Calu3 (cell line): Measurements from ENCODE around the gene CFAP61. TPM values are rescaled to one million over a fixed set of nuclear protein-coding genes. Genes with fewer than 3 reads are reported as not detected.

Experiments used
- BruUV-seq: library from RNA; stranded (reverse); fragments of 400-500 nt; replicated peaks from 2 replicates; lab custom pipeline; 2021; lab: Mats Ljungman, UMichigan
- CTCF ChIA-PET: fragments of 300-600 bp; sonication (Branson Sonifier 250); formaldehyde crosslinking; loops from one replicate; lab custom pipeline; 2022; ENCODE audit warnings: antibody characterized with exemption; lab: Charles Lee
- DNase-seq: peaks from one replicate; pipeline ENCODE4 v3.0.0; 2022
- H3K27ac Mint-ChIP-seq: one replicate; pipeline ENCODE4 v1.8.0; 2022; ENCODE audit warnings: mixed read lengths; ENCODE audit not compliant: unreplicated experiment
- H3K27me3 Mint-ChIP-seq: one replicate; pipeline ENCODE4 v1.8.0; 2022; ENCODE audit warnings: mixed read lengths; ENCODE audit not compliant: unreplicated experiment
- H3K36me3 Mint-ChIP-seq: one replicate; pipeline ENCODE4 v1.8.0; 2022; ENCODE audit warnings: mild to moderate bottlenecking, moderate library complexity, mixed read lengths; ENCODE audit not compliant: insufficient read depth, unreplicated experiment
- H3K4me1 Mint-ChIP-seq: one replicate; pipeline ENCODE4 v1.8.0; 2022; ENCODE audit warnings: mild to moderate bottlenecking, low read depth, mixed read lengths; ENCODE audit not compliant: unreplicated experiment
- H3K4me3 Mint-ChIP-seq: one replicate; pipeline ENCODE4 v1.8.0; 2022; ENCODE audit warnings: mild to moderate bottlenecking, low read depth, moderate library complexity, mixed read lengths; ENCODE audit not compliant: unreplicated experiment
- H3K9me3 Mint-ChIP-seq: one replicate; pipeline ENCODE4 v1.8.0; 2022; ENCODE audit warnings: low read depth, mixed read lengths; ENCODE audit not compliant: unreplicated experiment
- intact Hi-C: fragments of 100-400 bp; cut with micrococcal nuclease; formaldehyde crosslinking; loops from one replicate; pipeline ENCODE4 v1.10.0; 2022; ENCODE audit not compliant: unreplicated experiment
- total RNA-seq: library from RNA; stranded (reverse); gene quantifications from 2 replicates; pipeline ENCODE4 v1.2.3, GENCODE V29; 2022
- TF ChIP-seq, protein P1 (sequence below): fragments of 200-600 bp; IDR thresholded peaks from one replicate; pipeline ENCODE4 v1.8.0; 2022; ENCODE audit warnings: antibody characterized with exemption; ENCODE audit not compliant: unreplicated experiment

The CFAP61 gene
- total RNA-seq, 1 experiment from 2014 or later, result not detected

DNA sequence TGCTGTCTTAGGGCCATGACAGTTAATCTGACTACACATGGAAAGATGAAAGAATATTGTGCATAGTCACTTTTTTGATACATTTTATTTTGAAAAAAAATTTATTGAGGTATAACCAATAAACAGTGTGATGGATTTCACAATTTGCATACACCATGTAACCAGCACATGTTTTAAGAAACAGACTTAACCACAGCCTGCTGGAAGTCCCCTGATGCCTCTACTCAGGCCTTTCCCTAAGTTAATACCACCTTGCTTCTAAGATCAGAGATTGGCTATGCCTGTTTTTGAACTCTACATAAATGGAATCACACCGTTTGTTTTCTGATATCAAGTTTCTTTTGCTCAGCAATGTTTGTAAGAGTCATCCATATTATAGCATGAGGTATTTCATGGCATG is 136.3 kb downstream of the CFAP61 start:
- Mint-ChIP-seq H3K9me3 (no peaks in the 10 kb centered on the region), H3K27me3 (peaks cover 4% of the 10 kb centered on the region), H3K4me1 (no peaks in the 10 kb centered on the region), H3K4me3 (no peak overlapping the region), H3K36me3 (no peaks in the 10 kb centered on the region), H3K27ac (no peak overlapping the region)
- TF ChIP-seq, protein P1, sequence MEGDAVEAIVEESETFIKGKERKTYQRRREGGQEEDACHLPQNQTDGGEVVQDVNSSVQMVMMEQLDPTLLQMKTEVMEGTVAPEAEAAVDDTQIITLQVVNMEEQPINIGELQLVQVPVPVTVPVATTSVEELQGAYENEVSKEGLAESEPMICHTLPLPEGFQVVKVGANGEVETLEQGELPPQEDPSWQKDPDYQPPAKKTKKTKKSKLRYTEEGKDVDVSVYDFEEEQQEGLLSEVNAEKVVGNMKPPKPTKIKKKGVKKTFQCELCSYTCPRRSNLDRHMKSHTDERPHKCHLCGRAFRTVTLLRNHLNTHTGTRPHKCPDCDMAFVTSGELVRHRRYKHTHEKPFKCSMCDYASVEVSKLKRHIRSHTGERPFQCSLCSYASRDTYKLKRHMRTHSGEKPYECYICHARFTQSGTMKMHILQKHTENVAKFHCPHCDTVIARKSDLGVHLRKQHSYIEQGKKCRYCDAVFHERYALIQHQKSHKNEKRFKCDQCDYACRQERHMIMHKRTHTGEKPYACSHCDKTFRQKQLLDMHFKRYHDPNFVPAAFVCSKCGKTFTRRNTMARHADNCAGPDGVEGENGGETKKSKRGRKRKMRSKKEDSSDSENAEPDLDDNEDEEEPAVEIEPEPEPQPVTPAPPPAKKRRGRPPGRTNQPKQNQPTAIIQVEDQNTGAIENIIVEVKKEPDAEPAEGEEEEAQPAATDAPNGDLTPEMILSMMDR, result no peak
- intact Hi-C loops, result no loop called here
- CTCF ChIA-PET, result no interaction called here
- no peak for DNase-seq
- no TSS peak for BruUV-seq

DNA sequence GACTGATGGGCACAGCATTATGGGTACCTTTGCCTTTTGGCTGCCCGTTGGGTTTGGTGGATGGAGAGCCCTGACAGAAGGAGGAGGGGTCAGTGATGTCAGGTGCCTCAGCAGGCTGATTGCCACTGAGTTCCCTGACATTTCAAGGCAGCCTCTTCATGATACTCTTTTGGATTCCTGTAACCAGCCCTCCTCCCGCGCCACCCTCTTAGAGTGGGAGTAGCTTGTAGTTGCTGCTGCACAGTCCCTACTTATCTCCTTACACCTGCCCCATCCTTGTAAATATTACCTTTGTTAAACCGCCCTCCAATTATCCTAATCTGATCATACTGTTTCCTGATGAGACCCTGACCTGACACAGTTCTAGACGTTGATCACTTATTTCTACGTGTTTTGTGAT is 140.0 kb downstream of the CFAP61 start:
- H3K27ac Mint-ChIP-seq, result no peak overlapping the region

DNA sequence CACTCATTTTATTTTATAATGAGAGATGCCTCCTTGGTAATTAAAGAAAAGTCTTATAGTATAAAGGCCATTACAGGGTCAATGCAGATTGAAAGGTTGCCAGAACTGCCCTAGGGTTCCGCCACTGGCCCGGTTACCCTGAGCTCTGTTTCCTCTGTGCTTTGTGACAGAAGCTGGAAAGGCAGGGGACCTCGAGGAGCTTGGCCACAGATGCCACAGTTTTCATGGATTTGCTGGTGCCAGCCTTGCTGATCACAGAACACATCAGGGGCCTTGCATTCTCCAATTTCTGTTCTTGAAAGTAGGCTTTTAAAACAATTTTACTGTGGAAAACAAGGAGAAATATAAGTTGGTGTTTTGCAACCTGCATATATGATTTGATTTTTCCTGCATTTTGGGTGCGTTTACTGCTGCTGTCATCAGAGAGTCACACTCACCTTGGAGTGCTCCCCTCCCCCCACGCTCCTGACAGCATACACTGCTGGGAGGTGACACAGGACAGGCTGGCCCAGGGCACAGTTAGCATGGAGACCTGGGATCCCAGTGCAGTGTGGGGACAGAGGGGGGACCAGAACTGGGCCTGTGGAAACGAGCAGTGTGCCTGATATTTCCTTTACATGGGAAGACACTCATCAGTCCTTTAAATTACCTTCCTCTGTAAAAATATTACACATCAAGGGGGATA is 142.8 kb downstream of the CFAP61 start:
- BruUV-seq, result no TSS peak
- intact Hi-C loops, result no loop called here
- peaks cover 14% of the 10 kb centered on the region for H3K27me3 Mint-ChIP-seq
- H3K9me3 Mint-ChIP-seq, result no peaks in the 10 kb centered on the region
- CTCF ChIA-PET, result no interaction called here
- DNase-seq, result no peak
- H3K36me3 Mint-ChIP-seq, result no peaks in the 10 kb centered on the region
- no peaks in the 10 kb centered on the region for H3K4me1 Mint-ChIP-seq
- no peak overlapping the region for H3K4me3 Mint-ChIP-seq
- no peak overlapping the region for H3K27ac Mint-ChIP-seq
- TF ChIP-seq, protein P1, result no peak

More for the DNA sequence above, 140.0 kb downstream of the CFAP61 start:
- TF ChIP-seq, protein P1, result no peak
- CTCF ChIA-PET, result no interaction called here
- no peak for DNase-seq
- Mint-ChIP-seq H3K36me3 (no peaks in the 10 kb centered on the region), H3K27me3 (peaks cover 14% of the 10 kb centered on the region), H3K4me3 (no peak overlapping the region), H3K9me3 (no peaks in the 10 kb centered on the region), H3K4me1 (no peaks in the 10 kb centered on the region)
- BruUV-seq, result no TSS peak
- intact Hi-C loops, result no loop called here

DNA sequence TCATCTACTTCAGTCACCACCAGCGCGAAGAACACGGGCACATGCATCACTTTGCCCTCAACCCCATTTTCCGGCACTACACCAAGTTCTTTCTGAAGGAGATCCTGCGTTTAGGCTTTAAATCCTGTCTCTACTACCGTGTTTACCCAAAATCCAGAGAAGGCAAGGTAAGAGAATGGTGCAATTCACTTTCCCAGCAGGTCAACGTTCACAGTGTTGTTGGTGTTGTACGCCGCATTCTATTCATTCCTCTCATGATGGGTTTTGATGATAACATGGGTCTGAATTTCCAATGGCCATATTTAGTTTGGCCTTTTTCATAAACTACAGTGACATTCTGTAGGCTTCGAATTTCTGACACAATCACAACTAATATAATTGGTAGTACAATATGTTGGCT is 144.3 kb downstream of the CFAP61 start:
- H3K36me3 Mint-ChIP-seq, result no peaks in the 10 kb centered on the region
- H3K4me1 Mint-ChIP-seq, result no peaks in the 10 kb centered on the region
- H3K27me3 Mint-ChIP-seq, result peaks cover 14% of the 10 kb centered on the region
- TF ChIP-seq, protein P1, result no peak
- no peak overlapping the region for H3K4me3 Mint-ChIP-seq
- intact Hi-C loops, result no loop called here
- CTCF ChIA-PET, result no interaction called here
- H3K27ac Mint-ChIP-seq, result no peak overlapping the region
- no TSS peak for BruUV-seq
- H3K9me3 Mint-ChIP-seq, result no peaks in the 10 kb centered on the region
- DNase-seq, result no peak
